GM12875 (cell line): Measurements from ENCODE around the gene TMEM256.

Experiments
- H3K4me3 ChIP-seq: one replicate; pipeline ENCODE4 v1.5.1; 2011; ENCODE audit warnings: low read depth, low read length, control low read depth
- TF ChIP-seq, protein P1 (sequence below): IDR thresholded peaks from 2 replicates; pipeline ENCODE4 v1.5.1; 2011; ENCODE audit warnings: low read depth, mild to moderate bottlenecking, control low read depth, inconsistent platforms, low read length, moderate library complexity, borderline replicate concordance; ENCODE audit not compliant: insufficient read depth

The TMEM256 gene

DNA sequence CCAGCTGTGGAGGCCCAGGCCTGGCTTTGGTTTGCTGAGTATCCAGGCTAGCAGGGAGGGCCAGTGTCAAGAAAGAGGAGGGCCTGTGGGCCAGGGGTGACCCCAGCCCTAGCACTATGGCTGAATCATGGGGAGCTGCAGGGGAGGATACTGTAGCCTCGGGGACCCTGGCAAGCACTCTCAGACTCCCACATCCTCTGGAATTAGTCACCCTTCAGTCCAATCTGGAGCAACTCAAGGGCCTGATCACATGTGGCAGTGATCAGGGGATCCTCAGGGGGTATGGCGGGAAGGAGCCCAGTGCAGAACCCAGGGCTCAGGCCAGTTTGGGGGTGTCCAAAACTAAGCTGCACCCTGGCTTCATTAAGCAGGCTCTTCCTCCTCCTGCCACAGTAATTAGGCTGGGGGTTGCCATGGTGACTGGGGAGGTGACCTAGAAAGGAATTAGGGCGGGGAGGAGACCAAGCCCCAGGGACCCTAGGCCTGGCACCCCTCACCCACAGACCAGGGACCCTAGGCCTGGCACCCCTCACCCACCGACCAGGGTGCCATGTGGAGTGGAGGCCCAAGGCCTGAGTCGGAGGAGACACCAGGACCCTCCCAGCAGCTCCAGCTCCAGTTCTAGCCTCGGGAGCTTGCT is 9.6 kb upstream of the TMEM256 start:
- H3K4me3 ChIP-seq, result no peak overlapping the region
- TF ChIP-seq, protein P1, sequence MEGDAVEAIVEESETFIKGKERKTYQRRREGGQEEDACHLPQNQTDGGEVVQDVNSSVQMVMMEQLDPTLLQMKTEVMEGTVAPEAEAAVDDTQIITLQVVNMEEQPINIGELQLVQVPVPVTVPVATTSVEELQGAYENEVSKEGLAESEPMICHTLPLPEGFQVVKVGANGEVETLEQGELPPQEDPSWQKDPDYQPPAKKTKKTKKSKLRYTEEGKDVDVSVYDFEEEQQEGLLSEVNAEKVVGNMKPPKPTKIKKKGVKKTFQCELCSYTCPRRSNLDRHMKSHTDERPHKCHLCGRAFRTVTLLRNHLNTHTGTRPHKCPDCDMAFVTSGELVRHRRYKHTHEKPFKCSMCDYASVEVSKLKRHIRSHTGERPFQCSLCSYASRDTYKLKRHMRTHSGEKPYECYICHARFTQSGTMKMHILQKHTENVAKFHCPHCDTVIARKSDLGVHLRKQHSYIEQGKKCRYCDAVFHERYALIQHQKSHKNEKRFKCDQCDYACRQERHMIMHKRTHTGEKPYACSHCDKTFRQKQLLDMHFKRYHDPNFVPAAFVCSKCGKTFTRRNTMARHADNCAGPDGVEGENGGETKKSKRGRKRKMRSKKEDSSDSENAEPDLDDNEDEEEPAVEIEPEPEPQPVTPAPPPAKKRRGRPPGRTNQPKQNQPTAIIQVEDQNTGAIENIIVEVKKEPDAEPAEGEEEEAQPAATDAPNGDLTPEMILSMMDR, result no peak

GRCh38 chr17:7411427-7411750 is 7.5 kb upstream of the TMEM256 start:
- TF ChIP-seq, protein P1, result no peak
- no peak overlapping the region for H3K4me3 ChIP-seq

GRCh38 chr17:7410634-7411426 is 6.9 kb upstream of the TMEM256 start:
- no peak overlapping the region for H3K4me3 ChIP-seq
- TF ChIP-seq, protein P1, result no peak

GRCh38 chr17:7409716-7410115 is 5.8 kb upstream of the TMEM256 start:
- TF ChIP-seq, protein P1, result no peak
- no peak overlapping the region for H3K4me3 ChIP-seq

DNA sequence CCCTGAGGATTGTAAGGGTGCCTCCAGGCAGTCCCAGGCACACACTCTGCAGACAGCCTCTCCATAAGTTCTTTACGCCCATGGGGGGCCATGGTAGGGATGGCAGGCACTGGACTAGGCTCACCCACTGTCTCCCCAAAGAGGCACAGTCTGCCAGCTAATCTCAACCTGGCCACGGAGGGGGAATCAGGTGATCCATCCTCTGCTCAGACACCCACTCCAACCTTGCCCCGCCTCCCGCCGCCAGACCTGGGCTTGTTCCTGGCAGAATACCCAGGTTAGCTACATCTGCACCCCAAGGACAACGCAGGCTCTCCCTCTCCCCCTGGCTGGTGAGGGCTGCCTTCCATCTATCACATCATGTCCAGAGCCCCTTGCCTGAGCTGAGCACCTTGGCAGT is 5.0 kb upstream of the TMEM256 start:
- no peak overlapping the region for H3K4me3 ChIP-seq
- TF ChIP-seq, protein P1, result no peak

DNA sequence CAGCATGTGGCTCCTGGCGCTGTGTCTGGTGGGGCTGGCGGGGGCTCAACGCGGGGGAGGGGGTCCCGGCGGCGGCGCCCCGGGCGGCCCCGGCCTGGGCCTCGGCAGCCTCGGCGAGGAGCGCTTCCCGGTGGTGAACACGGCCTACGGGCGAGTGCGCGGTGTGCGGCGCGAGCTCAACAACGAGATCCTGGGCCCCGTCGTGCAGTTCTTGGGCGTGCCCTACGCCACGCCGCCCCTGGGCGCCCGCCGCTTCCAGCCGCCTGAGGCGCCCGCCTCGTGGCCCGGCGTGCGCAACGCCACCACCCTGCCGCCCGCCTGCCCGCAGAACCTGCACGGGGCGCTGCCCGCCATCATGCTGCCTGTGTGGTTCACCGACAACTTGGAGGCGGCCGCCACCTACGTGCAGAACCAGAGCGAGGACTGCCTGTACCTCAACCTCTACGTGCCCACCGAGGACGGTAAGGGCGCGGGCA is 4.4 kb upstream of the TMEM256 start:
- H3K4me3 ChIP-seq, result no peak overlapping the region

More for the DNA sequence above, 4.4 kb upstream of the TMEM256 start:
- TF ChIP-seq, protein P1, result no peak
